ENCODE measurements around the gene PIK3IP1.

Gene PIK3IP1

DNA sequence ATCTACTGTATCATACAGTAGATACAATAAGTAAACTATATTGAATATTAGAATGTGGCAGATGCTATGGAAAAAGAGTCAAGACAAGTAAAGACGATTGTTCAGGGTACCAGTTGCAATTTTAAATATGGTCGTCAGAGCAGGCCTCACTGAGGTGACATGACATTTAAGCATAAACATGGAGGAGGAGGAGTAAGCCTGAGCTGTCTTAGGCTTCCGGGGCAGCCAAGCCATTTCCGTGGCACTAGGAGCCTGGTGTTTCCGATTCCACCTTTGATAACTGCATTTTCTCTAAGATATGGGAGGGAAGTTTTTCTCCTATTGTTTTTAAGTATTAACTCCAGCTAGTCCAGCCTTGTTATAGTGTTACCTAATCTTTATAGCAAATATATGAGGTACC, 14.5 kb downstream of the PIK3IP1 start:
- peaks cover 63% of the 10 kb centered on the region for H3K36me3 ChIP-seq (ENCODE audit: control insufficient read depth, insufficient read depth, low read length)
- no peak overlapping the region for H3K27ac ChIP-seq (ENCODE audit: low read depth, low read length)
- no peak overlapping the region for H3K9ac ChIP-seq (ENCODE audit: low read length)
- H3K4me3 ChIP-seq (ENCODE audit: low read depth, low read length) = no peak overlapping the region
- no peaks in the 10 kb centered on the region for H3K4me1 ChIP-seq (ENCODE audit: control insufficient read depth, insufficient read depth, low read length)
- no peaks in the 10 kb centered on the region for H3K27me3 ChIP-seq (ENCODE audit: control insufficient read depth, insufficient read depth, low read length)
- H3K9me3 ChIP-seq (ENCODE audit: control insufficient read depth, insufficient read depth, low read depth, low read length) = no peaks in the 10 kb centered on the region

DNA sequence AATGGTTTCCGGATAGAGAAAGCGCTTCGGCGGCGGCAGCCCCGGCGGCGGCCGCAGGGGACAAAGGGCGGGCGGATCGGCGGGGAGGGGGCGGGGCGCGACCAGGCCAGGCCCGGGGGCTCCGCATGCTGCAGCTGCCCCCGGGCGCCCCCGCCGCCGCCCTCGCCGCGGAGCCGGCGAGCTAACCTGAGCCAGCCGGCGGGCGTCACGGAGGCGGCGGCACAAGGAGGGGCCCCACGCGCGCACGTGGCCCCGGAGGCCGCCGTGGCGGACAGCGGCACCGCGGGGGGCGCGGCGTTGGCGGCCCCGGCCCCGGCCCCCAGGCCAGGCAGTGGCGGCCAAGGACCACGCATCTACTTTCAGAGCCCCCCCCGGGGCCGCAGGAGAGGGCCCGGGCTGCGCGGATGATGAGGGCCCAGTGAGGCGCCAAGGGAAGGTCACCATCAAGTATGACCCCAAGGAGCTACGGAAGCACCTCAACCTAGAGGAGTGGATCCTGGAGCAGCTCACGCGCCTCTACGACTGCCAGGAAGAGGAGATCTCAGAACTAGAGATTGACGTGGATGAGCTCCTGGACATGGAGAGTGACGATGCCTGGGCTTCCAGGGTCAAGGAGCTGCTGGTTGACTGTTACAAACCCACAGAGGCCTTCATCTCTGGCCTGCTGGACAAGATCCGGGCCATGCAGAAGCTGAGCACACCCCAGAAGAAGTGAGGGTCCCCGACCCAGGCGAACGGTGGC, 15.7 kb downstream of the PIK3IP1 start:
- H3K4me1 ChIP-seq (ENCODE audit: control insufficient read depth, insufficient read depth, low read length) = 0 out of 2 replicates have a peak, but pooled peaks cover 5% of the 10 kb centered on the region
- no peak overlapping the region for H3K4me3 ChIP-seq (ENCODE audit: low read depth, low read length)
- H3K27ac ChIP-seq (ENCODE audit: low read depth, low read length) = no peak overlapping the region
- no peaks in the 10 kb centered on the region for H3K27me3 ChIP-seq (ENCODE audit: control insufficient read depth, insufficient read depth, low read length)
- peaks cover 68% of the 10 kb centered on the region for H3K36me3 ChIP-seq (ENCODE audit: control insufficient read depth, insufficient read depth, low read length)
- no peak overlapping the region for H3K9ac ChIP-seq (ENCODE audit: low read length)
- no peaks in the 10 kb centered on the region for H3K9me3 ChIP-seq (ENCODE audit: control insufficient read depth, insufficient read depth, low read depth, low read length)

DNA sequence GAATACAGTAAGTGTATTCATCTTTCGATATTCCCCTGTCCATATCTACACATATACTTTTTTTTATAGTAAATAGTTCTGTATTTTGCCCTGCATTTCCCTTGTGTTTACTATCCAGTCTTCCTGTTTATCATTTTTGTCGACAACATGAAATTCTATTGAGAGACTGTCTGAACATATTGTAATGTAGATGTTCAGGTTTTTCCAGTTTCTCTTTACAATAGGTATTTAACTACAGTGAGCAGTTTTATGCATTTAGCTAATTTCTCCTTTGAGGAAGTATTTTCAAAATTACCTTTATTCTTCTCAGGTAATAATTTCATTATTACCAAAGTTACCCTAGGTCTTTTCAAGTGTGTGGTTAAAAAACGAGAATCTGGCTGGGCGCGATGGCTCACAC, 16.7 kb downstream of the PIK3IP1 start:
- H3K4me3 ChIP-seq (ENCODE audit: low read depth, low read length) = no peak overlapping the region
- no peak overlapping the region for H3K27ac ChIP-seq (ENCODE audit: low read depth, low read length)
- H3K9ac ChIP-seq (ENCODE audit: low read length) = no peak overlapping the region
- no peaks in the 10 kb centered on the region for H3K9me3 ChIP-seq (ENCODE audit: control insufficient read depth, insufficient read depth, low read depth, low read length)
- no peaks in the 10 kb centered on the region for H3K27me3 ChIP-seq (ENCODE audit: control insufficient read depth, insufficient read depth, low read length)
- peaks cover 8% of the 10 kb centered on the region; the same call in 1 of the 2 replicates for H3K4me1 ChIP-seq (ENCODE audit: control insufficient read depth, insufficient read depth, low read length)
- H3K36me3 ChIP-seq (ENCODE audit: control insufficient read depth, insufficient read depth, low read length) = peaks cover 77% of the 10 kb centered on the region

DNA sequence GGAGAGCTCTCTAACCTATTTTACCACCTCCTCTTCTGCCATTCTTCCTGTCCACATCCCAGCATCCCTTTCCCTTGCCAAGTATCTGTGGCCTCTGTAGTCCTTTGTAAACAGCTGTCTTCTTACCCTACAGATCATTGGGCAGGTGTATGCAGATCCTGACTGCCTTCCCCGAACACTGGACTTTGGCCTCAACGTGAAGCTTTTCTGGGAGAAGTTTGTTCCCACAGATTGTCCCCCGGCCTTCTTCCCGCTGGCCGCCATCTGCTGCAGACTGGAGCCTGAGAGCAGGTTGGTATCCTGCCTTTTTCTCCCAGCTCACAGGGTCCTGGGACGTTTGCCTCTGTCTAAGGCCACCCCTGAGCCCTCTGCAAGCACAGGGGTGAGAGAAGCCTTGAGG, 17.3 kb downstream of the PIK3IP1 start:
- Histone ChIP-seq H3K27me3 (ENCODE audit: control insufficient read depth, insufficient read depth, low read length) (no peaks in the 10 kb centered on the region), H3K27ac (ENCODE audit: low read depth, low read length) (no peak overlapping the region), H3K9ac (ENCODE audit: low read length) (no peak overlapping the region), H3K9me3 (ENCODE audit: control insufficient read depth, insufficient read depth, low read depth, low read length) (no peaks in the 10 kb centered on the region), H3K4me3 (ENCODE audit: low read depth, low read length) (no peak overlapping the region), H3K4me1 (ENCODE audit: control insufficient read depth, insufficient read depth, low read length) (peaks cover 13% of the 10 kb centered on the region), H3K36me3 (ENCODE audit: control insufficient read depth, insufficient read depth, low read length) (peaks cover 76% of the 10 kb centered on the region)

DNA sequence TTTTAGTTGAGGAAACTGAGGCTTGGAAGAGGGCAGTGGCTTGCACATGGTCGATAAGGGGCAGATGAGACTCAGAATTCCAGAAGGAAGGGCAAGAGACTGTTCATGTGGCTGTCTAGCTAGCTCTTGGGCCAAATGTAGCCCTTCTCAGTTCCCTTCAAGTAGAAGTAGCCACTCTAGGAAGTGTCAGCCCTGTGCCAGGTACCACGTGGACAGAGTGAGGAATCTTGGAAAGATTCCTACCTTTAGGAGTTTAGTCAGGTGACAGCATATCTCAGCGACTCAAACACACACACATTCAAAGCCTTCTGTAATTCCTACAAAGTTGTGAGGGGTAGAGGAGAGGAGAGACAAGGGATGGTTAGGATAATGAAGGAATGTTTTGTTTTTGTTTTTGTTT, 18.3 kb downstream of the PIK3IP1 start:
- no peak overlapping the region for H3K4me3 ChIP-seq (ENCODE audit: low read depth, low read length)
- no peak overlapping the region for H3K9ac ChIP-seq (ENCODE audit: low read length)
- H3K27ac ChIP-seq (ENCODE audit: low read depth, low read length) = no peak overlapping the region
- H3K27me3 ChIP-seq (ENCODE audit: control insufficient read depth, insufficient read depth, low read length) = no peaks in the 10 kb centered on the region
- no peaks in the 10 kb centered on the region for H3K9me3 ChIP-seq (ENCODE audit: control insufficient read depth, insufficient read depth, low read depth, low read length)
- peaks cover 17% of the 10 kb centered on the region for H3K4me1 ChIP-seq (ENCODE audit: control insufficient read depth, insufficient read depth, low read length)
- H3K36me3 ChIP-seq (ENCODE audit: control insufficient read depth, insufficient read depth, low read length) = peaks cover 67% of the 10 kb centered on the region

DNA sequence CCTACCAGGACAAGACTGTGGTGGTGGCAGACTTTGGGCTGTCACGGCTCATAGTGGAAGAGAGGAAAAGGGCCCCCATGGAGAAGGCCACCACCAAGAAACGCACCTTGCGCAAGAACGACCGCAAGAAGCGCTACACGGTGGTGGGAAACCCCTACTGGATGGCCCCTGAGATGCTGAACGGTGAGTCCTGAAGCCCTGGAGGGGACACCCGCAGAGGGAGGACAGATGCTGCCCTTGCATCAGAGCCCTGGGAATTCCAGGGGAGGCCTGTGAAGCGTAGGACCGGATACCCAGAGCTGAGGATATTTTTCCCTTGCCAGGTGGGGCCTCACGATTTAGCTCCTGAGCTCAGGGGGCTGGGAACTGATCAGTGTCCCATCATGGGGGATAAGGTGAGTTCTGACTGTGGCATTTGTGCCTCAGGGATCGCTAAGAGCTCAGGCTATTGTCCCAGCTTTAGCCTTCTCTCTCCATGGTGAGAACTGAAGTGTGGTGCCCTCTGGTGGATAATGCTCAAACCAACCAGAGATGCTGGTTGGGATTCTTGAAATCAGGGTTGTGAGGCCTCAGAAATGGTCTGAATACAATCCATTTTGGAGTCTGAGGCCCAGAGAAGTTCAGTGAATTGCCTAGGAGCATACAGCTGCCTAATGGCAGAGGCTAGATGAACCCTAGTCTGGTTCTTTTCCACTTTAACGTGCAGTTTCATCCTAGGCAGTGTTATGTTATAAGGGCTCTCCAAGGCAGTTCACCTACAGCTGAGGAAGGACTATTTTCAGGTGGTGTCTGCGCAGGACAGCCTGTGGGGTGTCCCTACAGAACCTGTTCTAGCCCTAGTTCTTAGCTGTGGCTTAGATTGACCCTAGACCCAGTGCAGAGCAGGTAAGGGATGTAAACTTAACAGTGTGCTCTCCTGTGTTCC, 19.5 kb downstream of the PIK3IP1 start:
- H3K27me3 ChIP-seq (ENCODE audit: control insufficient read depth, insufficient read depth, low read length) = no peaks in the 10 kb centered on the region
- peaks cover 17% of the 10 kb centered on the region for H3K4me1 ChIP-seq (ENCODE audit: control insufficient read depth, insufficient read depth, low read length)
- no peaks in the 10 kb centered on the region for H3K9me3 ChIP-seq (ENCODE audit: control insufficient read depth, insufficient read depth, low read depth, low read length)
- peaks cover 66% of the 10 kb centered on the region for H3K36me3 ChIP-seq (ENCODE audit: control insufficient read depth, insufficient read depth, low read length)
- H3K27ac ChIP-seq (ENCODE audit: low read depth, low read length) = no peak overlapping the region
- H3K9ac ChIP-seq (ENCODE audit: low read length) = no peak overlapping the region
- H3K4me3 ChIP-seq (ENCODE audit: low read depth, low read length) = no peak overlapping the region

DNA sequence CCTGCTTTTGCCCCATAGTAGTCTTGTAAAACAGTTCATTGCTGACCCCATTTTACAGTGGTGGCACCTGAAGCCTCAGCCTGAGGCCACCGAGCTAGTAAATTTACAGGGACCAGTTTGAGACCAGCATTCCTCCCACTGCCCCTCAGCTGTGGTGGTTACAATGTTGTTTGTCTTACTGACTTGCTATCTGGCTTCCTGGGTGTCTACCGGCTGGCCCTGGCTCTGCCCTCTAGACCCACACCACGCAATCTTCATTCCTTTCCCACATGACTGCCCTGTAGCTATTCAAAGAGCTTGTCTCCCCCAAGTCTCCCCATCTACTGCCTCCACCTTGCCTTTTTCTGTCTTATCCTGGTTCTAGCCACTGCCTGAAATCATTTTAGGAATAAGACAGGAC, 20.8 kb downstream of the PIK3IP1 start:
- Histone ChIP-seq H3K4me1 (ENCODE audit: control insufficient read depth, insufficient read depth, low read length) (peaks cover 17% of the 10 kb centered on the region), H3K4me3 (ENCODE audit: low read depth, low read length) (no peak overlapping the region), H3K9ac (ENCODE audit: low read length) (no peak overlapping the region), H3K27ac (ENCODE audit: low read depth, low read length) (no peak overlapping the region), H3K9me3 (ENCODE audit: control insufficient read depth, insufficient read depth, low read depth, low read length) (no peaks in the 10 kb centered on the region), H3K36me3 (ENCODE audit: control insufficient read depth, insufficient read depth, low read length) (peaks cover 71% of the 10 kb centered on the region), H3K27me3 (ENCODE audit: control insufficient read depth, insufficient read depth, low read length) (no peaks in the 10 kb centered on the region)

DNA sequence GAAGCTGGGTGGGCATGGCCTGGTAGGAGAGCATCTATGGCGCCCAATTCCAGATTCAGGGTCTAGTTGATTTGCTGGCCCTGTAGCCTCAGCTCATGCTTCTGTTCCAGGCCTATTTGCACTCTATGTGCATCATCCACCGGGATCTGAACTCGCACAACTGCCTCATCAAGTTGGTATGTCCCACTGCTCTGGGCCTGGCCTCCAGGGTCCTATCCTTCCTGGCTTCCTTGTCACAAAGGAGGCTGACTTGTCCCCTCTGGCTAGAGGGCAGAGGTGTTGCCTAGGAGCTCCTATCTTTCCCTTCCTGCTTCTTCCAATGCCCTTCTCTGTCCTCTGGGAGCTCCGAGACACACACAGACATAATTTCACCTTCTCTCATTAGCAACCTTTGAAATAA, 21.3 kb downstream of the PIK3IP1 start:
- H3K9me3 ChIP-seq (ENCODE audit: control insufficient read depth, insufficient read depth, low read depth, low read length) = no peaks in the 10 kb centered on the region
- no peak overlapping the region for H3K9ac ChIP-seq (ENCODE audit: low read length)
- H3K27me3 ChIP-seq (ENCODE audit: control insufficient read depth, insufficient read depth, low read length) = no peaks in the 10 kb centered on the region
- H3K36me3 ChIP-seq (ENCODE audit: control insufficient read depth, insufficient read depth, low read length) = peaks cover 74% of the 10 kb centered on the region
- H3K4me3 ChIP-seq (ENCODE audit: low read depth, low read length) = no peak overlapping the region
- peaks cover 17% of the 10 kb centered on the region for H3K4me1 ChIP-seq (ENCODE audit: control insufficient read depth, insufficient read depth, low read length)
- 0 out of 2 replicates have a peak overlapping the region, but pooled peaks have one; percentile 4 for H3K27ac ChIP-seq (ENCODE audit: low read depth, low read length)

DNA sequence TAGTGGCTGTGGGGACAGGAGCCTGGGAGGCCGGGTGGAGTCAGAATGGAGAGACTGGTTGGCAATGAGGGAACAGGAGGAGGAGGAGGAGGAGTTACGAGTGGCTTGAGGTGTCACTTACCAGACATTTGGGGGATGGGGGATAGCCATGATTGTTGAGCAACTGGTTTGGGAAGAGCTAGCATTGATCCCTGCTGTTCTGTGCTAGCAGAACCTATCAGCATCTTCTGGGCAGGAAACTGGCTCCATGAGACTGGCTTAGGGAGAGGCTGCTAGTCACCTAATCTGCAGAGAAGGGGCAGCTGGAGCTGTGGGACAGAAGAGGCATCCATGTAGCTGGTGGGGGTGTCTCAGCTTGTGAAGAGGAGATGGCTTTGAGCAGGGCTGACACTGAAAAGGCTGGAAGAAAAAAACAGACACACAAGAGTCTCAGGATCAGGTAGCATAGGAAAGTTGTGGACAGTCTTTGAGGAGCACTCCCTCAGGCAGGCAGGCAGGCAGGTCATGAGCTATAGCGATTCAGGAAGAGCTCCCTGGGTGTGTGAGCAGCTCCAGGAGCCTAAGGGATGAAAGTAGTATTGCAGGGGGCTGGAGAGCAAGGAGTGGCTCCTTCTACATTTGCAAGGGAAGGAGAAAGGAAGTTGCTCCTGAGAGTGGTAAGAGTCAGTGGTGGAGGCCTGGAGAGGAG, 22.3 kb downstream of the PIK3IP1 start:
- H3K9me3 ChIP-seq (ENCODE audit: control insufficient read depth, insufficient read depth, low read depth, low read length) = no peaks in the 10 kb centered on the region
- H3K4me1 ChIP-seq (ENCODE audit: control insufficient read depth, insufficient read depth, low read length) = peaks cover 17% of the 10 kb centered on the region
- H3K36me3 ChIP-seq (ENCODE audit: control insufficient read depth, insufficient read depth, low read length) = peaks cover 72% of the 10 kb centered on the region
- no peak overlapping the region for H3K4me3 ChIP-seq (ENCODE audit: low read depth, low read length)
- peak overlapping the region; percentile 53 for H3K9ac ChIP-seq (ENCODE audit: low read length)
- no peaks in the 10 kb centered on the region for H3K27me3 ChIP-seq (ENCODE audit: control insufficient read depth, insufficient read depth, low read length)
- 0 out of 2 replicates have a peak overlapping the region, but pooled peaks have one; percentile 4 for H3K27ac ChIP-seq (ENCODE audit: low read depth, low read length)

DNA sequence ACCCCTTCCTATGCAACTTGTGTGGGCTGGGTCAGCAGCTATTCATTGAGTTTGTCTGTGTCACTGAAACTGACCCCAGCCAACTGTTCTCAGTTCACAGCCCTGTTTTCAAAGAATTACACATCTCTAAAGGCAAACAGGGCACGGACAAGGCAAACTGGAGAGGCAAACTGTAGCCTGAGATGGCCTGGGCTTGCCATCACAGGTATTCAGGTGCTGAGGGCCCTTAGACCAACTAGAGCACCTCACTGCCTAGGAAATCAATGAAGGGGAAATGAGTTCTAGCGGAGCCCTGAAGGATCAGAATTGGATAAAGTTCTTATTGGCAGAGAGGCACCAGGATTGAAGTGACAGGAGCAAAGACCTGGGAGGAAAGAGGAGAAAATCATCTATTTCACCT, 24.0 kb downstream of the PIK3IP1 start:
- peaks cover 17% of the 10 kb centered on the region for H3K4me1 ChIP-seq (ENCODE audit: control insufficient read depth, insufficient read depth, low read length)
- no peaks in the 10 kb centered on the region for H3K27me3 ChIP-seq (ENCODE audit: control insufficient read depth, insufficient read depth, low read length)
- H3K9me3 ChIP-seq (ENCODE audit: control insufficient read depth, insufficient read depth, low read depth, low read length) = no peaks in the 10 kb centered on the region
- no peak overlapping the region for H3K4me3 ChIP-seq (ENCODE audit: low read depth, low read length)
- H3K36me3 ChIP-seq (ENCODE audit: control insufficient read depth, insufficient read depth, low read length) = peaks cover 69% of the 10 kb centered on the region
- no peak overlapping the region for H3K9ac ChIP-seq (ENCODE audit: low read length)
- no peak overlapping the region for H3K27ac ChIP-seq (ENCODE audit: low read depth, low read length)

Data from HUES6 (cell line).